ENCODE results near the gene CCR8.

DNA sequence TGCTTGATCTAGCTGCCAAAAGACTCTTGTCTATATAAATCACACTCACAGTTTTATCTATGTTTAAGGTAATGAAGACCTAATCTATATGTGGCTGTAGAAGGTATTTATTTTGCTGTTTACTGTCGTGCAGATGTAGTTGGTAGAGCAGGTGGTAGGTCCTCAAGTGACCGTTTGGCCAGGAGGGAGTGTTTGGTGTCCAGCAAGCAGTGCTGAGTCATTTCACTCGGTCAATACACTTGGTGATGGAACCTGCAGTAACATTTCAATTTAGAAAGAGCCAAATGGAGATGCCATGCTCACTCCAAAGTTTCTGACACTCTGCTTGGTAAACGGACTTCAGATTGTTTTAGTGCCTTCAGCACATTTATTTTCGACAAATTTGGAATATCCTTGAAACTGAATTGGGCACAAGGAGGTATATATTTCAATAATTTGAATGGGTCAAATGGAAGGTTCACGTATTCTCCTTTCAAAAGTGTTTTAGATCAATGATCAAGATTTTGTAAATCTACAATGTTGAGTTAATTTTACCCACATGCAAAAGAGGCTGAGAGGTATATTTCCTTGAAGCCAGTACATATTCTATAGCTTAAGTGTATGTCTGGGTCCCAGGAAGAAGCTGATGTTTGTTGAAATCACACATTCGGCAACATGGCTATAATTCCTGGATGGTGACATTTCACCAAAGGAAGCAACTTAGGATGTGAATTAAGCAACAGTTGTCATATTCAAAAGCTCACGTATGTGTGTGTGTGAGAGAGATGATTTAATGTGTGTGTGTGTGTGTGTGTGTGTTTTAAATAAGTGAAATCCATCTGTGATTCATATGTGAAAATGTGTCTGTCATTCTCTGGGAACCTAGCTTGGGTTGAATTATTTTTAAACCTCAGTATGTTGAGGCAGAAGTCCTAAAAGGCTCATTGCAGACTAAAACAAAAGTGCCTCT is 42.0 kb upstream of the CCR8 start:
- TF ChIP-seq CTCF (IDR thresholded peaks at IDR 0.05) (no peak), ZFX (IDR thresholded peaks at IDR 0.05; ENCODE audit: borderline replicate concordance) (no peak)

All from 22Rv1 (cell line).